ENCODE data around the gene OR4C11. TPM values are rescaled to one million over a fixed set of nuclear protein-coding genes. Genes with fewer than 3 reads are reported as not detected.

The OR4C11 gene
- total RNA-seq, 1 donor from 2014 or later, result not detected

DNA sequence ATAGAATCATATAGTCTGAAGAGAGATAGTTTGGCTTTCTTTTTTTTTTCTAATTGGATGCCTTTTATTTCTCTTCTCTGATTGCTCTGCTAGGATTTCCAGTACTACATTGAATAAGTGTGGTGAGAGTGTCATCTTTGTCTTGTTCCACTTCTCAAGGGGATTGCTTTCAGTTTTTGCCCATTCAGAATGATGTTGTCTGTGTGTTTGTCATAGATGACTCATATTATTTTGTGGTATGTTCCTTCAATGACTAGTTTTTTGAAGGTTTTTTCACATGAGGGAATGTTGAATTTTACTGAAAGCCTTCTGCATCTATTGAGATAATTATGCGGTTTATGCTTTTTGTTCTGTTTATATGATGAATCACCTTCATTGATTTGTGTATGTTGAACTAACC, 17.1 kb upstream of the OR4C11 start:
- TF ChIP-seq, protein P1, sequence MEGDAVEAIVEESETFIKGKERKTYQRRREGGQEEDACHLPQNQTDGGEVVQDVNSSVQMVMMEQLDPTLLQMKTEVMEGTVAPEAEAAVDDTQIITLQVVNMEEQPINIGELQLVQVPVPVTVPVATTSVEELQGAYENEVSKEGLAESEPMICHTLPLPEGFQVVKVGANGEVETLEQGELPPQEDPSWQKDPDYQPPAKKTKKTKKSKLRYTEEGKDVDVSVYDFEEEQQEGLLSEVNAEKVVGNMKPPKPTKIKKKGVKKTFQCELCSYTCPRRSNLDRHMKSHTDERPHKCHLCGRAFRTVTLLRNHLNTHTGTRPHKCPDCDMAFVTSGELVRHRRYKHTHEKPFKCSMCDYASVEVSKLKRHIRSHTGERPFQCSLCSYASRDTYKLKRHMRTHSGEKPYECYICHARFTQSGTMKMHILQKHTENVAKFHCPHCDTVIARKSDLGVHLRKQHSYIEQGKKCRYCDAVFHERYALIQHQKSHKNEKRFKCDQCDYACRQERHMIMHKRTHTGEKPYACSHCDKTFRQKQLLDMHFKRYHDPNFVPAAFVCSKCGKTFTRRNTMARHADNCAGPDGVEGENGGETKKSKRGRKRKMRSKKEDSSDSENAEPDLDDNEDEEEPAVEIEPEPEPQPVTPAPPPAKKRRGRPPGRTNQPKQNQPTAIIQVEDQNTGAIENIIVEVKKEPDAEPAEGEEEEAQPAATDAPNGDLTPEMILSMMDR (conservative IDR thresholded peaks at IDR 0.05), result no peak
- no peaks in the 10 kb centered on the region for H3K27me3 Mint-ChIP-seq

DNA sequence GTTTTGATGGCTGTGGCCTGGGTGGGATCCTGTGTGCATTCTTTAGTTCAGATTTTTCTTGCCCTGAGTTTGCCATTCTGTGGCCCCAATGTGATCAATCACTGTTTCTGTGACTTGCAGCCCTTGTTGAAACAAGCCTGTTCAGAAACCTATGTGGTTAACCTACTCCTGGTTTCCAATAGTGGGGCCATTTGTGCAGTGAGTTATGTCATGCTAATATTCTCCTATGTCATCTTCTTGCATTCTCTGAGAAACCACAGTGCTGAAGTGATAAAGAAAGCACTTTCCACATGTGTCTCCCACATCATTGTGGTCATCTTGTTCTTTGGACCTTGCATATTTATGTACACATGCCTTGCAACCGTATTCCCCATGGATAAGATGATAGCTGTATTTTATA, 34.9 kb downstream of the OR4C11 start:
- peaks cover 3% of the 10 kb centered on the region for H3K36me3 Mint-ChIP-seq
- H3K27ac Mint-ChIP-seq, result no peak overlapping the region
- H3K27me3 Mint-ChIP-seq, result no peaks in the 10 kb centered on the region
- H3K9me3 Mint-ChIP-seq, result no peaks in the 10 kb centered on the region
- TF ChIP-seq, protein P1 (conservative IDR thresholded peaks at IDR 0.05), result no peak
- DNase-seq (ENCODE audit: extremely low spot score, unreplicated experiment), result no peak
- no peaks in the 10 kb centered on the region for H3K4me1 Mint-ChIP-seq (ENCODE audit: unreplicated experiment)
- no peak overlapping the region for H3K4me3 Mint-ChIP-seq

More for the DNA sequence above, 17.1 kb upstream of the OR4C11 start:
- Mint-ChIP-seq H3K27ac (no peak overlapping the region), H3K9me3 (no peaks in the 10 kb centered on the region), H3K4me1 (ENCODE audit: unreplicated experiment) (no peaks in the 10 kb centered on the region), H3K36me3 (no peaks in the 10 kb centered on the region), H3K4me3 (no peak overlapping the region)
- DNase-seq (ENCODE audit: extremely low spot score, unreplicated experiment), result no peak

DNA sequence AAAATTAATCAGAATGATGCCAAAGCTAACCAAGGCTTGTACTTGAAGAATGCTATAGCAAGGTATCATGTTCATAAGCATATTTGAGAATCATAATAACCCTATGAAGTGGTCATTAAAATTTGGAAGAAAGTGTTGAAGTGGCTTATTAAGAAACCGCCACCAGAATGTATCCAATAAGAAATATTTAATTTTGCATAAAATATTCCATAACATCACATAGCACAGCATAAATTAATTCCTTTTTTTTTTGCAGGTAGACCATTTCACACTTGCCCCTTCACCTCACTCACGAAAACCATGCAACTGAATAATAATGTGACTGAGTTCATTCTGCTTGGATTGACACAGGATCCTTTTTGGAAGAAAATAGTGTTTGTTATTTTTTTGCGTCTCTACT, 35.6 kb downstream of the OR4C11 start, which contains the start of gene OR4C16:
Gene OR4C16 (plus strand): TSS at position 301 of the 400 bp plus-strand sequence. CDS start 0 bp downstream, at position 301.
- peaks cover 3% of the 10 kb centered on the region for H3K36me3 Mint-ChIP-seq
- H3K9me3 Mint-ChIP-seq, result no peaks in the 10 kb centered on the region
- DNase-seq (ENCODE audit: extremely low spot score, unreplicated experiment), result no peak
- H3K27ac Mint-ChIP-seq, result no peak within 1 kb of the TSS
- no peak within 1 kb of the TSS for H3K4me3 Mint-ChIP-seq
- H3K4me1 Mint-ChIP-seq (ENCODE audit: unreplicated experiment), result no peaks in the 10 kb centered on the region
- TF ChIP-seq, protein P1 (conservative IDR thresholded peaks at IDR 0.05), result no peak
- H3K27me3 Mint-ChIP-seq, result no peaks in the 10 kb centered on the region

DNA sequence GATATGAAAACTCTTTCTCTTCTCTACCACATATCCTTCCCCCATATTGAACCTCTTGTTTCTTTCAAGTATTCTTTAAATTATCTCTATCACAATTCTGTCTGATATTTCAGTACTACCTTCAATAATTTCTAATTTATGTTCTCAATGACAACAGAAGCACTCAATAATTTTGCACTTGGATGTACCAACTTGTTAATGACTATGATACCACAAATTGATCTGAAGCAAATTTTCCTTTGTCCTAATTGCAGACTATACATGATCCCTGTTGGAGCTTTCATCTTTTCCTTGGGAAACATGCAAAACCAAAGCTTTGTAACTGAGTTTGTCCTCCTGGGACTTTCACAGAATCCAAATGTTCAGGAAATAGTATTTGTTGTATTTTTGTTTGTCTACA, 53.3 kb downstream of the OR4C11 start, which contains the start of gene OR4C15:
Gene OR4C15 (plus strand): TSS at position 301 of the 400 bp plus-strand sequence. CDS start 0 bp downstream, at position 301.
- H3K27ac Mint-ChIP-seq, result no peak within 1 kb of the TSS
- no peak for DNase-seq (ENCODE audit: extremely low spot score, unreplicated experiment)
- H3K27me3 Mint-ChIP-seq, result no peaks in the 10 kb centered on the region
- no peaks in the 10 kb centered on the region for H3K36me3 Mint-ChIP-seq
- no peaks in the 10 kb centered on the region for H3K4me1 Mint-ChIP-seq (ENCODE audit: unreplicated experiment)
- H3K9me3 Mint-ChIP-seq, result no peaks in the 10 kb centered on the region
- TF ChIP-seq, protein P1 (conservative IDR thresholded peaks at IDR 0.05), result no peak
- H3K4me3 Mint-ChIP-seq, result no peak within 1 kb of the TSS

Other genes with a start within 250 kb of the OR4C11 start
- gene OR4A15, start 239.7 kb downstream of the OR4C11 start, total RNA-seq (ENCODE audit: low replicate concordance), result not detected in 2 replicates
- gene OR4C15, start 53.2 kb downstream of the OR4C11 start, total RNA-seq (ENCODE audit: low replicate concordance), result not detected in 2 replicates
- not detected in 2 replicates for gene OR4C16, start 35.5 kb downstream of the OR4C11 start, total RNA-seq (ENCODE audit: low replicate concordance)
- gene OR4P4, start 27.5 kb upstream of the OR4C11 start, total RNA-seq (ENCODE audit: low replicate concordance), result not detected in 2 replicates
- not detected in 2 replicates for gene OR4S2, start 40.7 kb upstream of the OR4C11 start, total RNA-seq (ENCODE audit: low replicate concordance)
- gene OR4C6, start 54.6 kb upstream of the OR4C11 start, total RNA-seq (ENCODE audit: low replicate concordance), result not detected in 2 replicates
- not detected in 2 replicates for gene OR5D13, start 165.8 kb upstream of the OR4C11 start, total RNA-seq (ENCODE audit: low replicate concordance)
- gene OR5D14, start 187.9 kb upstream of the OR4C11 start, total RNA-seq (ENCODE audit: low replicate concordance), result not detected in 2 replicates
- gene OR5L1, start 203.7 kb upstream of the OR4C11 start, total RNA-seq (ENCODE audit: low replicate concordance), result not detected in 2 replicates
- gene OR5D18, start 212.0 kb upstream of the OR4C11 start, total RNA-seq (ENCODE audit: low replicate concordance), result not detected in 2 replicates
- not detected in 2 replicates for gene OR5L2, start 219.6 kb upstream of the OR4C11 start, total RNA-seq (ENCODE audit: low replicate concordance)
- not detected in 2 replicates for gene OR5D16, start 231.1 kb upstream of the OR4C11 start, total RNA-seq (ENCODE audit: low replicate concordance)

Data from type B pancreatic cell (in vitro differentiated cells).